NT2/D1 (cell line): ENCODE measurements around the gene GPATCH3.
"Not testable (repeated sequence)": the region's sequence is repeated elsewhere in the genome, so short reads cannot be mapped to it uniquely, and the experiment has no call there.

ENCODE experiments used
- DNase-seq: peaks from one replicate; pipeline ENCODE4 v3.0.0-alpha.2; 2011; ENCODE audit warnings: low read depth, low spot score
- H3K27me3 ChIP-seq: 2 replicates; pipeline ENCODE4 v1.6.0; 2011; ENCODE audit warnings: mild to moderate bottlenecking; ENCODE audit not compliant: insufficient read length, insufficient read depth
- H3K36me3 ChIP-seq: 2 replicates; pipeline ENCODE4 v1.6.1; 2011; ENCODE audit warnings: mild to moderate bottlenecking, low read length, mixed read lengths; ENCODE audit not compliant: insufficient read depth, insufficient read length
- H3K4me1 ChIP-seq: 2 replicates; pipeline ENCODE4 v1.5.1; 2011; ENCODE audit not compliant: insufficient read depth, insufficient read length
- H3K4me3 ChIP-seq: 2 replicates; pipeline ENCODE4 v1.5.1; 2011; ENCODE audit warnings: low read depth; ENCODE audit not compliant: insufficient read length
- H3K9ac ChIP-seq: 2 replicates; pipeline ENCODE4 v1.6.0; 2011; ENCODE audit warnings: low read depth; ENCODE audit not compliant: insufficient read length
- H3K9me3 ChIP-seq: 2 replicates; pipeline ENCODE4 v1.5.1; 2011; ENCODE audit warnings: mild to moderate bottlenecking, low read length; ENCODE audit not compliant: insufficient read depth
- SUZ12 ChIP-seq: IDR thresholded peaks from 2 replicates; pipeline ENCODE4 v1.6.1; 2011; ENCODE audit not compliant: insufficient read length, insufficient read depth; ENCODE audit errors: extremely low read depth
- YY1 ChIP-seq: IDR thresholded peaks from 2 replicates; pipeline ENCODE4 v1.6.1; 2011; ENCODE audit not compliant: insufficient read length, insufficient read depth
- ZNF274 ChIP-seq: IDR thresholded peaks from 2 replicates; pipeline ENCODE4 v1.6.1; 2011; ENCODE audit warnings: mild to moderate bottlenecking, low read depth, low read length

The GPATCH3 gene

GRCh38 chr1:26848499-26848898 lies 51.8 kb downstream of the GPATCH3 start:
- DNase-seq, result no peak
- no peak overlapping the region for H3K9ac ChIP-seq
- no peak overlapping the region for H3K4me3 ChIP-seq
- H3K27me3 ChIP-seq, result no peaks in the 10 kb centered on the region
- H3K36me3 ChIP-seq, result peaks cover 77% of the 10 kb centered on the region
- H3K4me1 ChIP-seq, result peaks cover 3% of the 10 kb centered on the region
- no peaks in the 10 kb centered on the region for H3K9me3 ChIP-seq
- TF ChIP-seq ZNF274 (no peak), SUZ12 (no peak), YY1 (no peak)

DNA sequence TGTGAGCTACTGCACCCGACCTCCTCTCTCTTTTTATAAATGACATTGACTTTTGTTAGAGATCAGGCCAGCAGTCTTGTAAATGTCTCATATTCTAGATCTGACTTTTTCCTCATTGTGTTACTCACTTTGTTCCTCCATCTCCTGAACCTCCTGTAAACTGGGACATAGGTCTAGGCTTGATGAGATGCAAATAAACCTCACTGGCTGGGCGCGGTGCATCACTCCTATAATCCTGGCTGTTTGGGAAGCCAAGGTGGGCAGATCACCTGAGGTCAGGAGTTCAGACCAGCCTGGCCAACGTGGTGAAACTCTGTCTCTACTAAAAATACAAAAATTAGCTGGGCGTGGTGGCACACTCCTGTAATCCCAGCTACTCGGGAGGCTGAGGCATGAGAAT lies 52.4 kb downstream of the GPATCH3 start:
- not testable (repeated sequence) for H3K9ac ChIP-seq
- peaks cover 76% of the 10 kb centered on the region for H3K36me3 ChIP-seq

GRCh38 chr1:26844424-26845196 lies 55.7 kb downstream of the GPATCH3 start:
- TF ChIP-seq SUZ12 (no peak), YY1 (no peak), ZNF274 (no peak)
- peaks cover 72% of the 10 kb centered on the region for H3K36me3 ChIP-seq
- H3K4me3 ChIP-seq, result no peak overlapping the region
- no peak overlapping the region for H3K9ac ChIP-seq
- no peak for DNase-seq
- H3K4me1 ChIP-seq, result no peaks in the 10 kb centered on the region
- no peaks in the 10 kb centered on the region for H3K27me3 ChIP-seq
- H3K9me3 ChIP-seq, result no peaks in the 10 kb centered on the region

More for the DNA sequence above, 52.4 kb downstream of the GPATCH3 start:
- not testable (repeated sequence) for DNase-seq, H3K4me1 ChIP-seq, H3K27me3 ChIP-seq, H3K4me3 ChIP-seq, H3K9me3 ChIP-seq
